ENCODE results near the gene DNAH1.

DNAH1 gene

GRCh38 chr3:52345521-52346109 lies 29.5 kb downstream of the DNAH1 start:
- Histone ChIP-seq H3K36me3 (ENCODE audit: insufficient read depth, low read length) (no peaks in the 10 kb centered on the region), H3K27me3 (ENCODE audit: insufficient read depth, low read length) (no peaks in the 10 kb centered on the region), H3K9me3 (ENCODE audit: low read length) (no peaks in the 10 kb centered on the region), H3K4me3 (ENCODE audit: low read length) (no peak overlapping the region), H3K4me1 (ENCODE audit: insufficient read depth, low read length) (no peaks in the 10 kb centered on the region), H2AFZ (ENCODE audit: low read depth, low read length) (no peak overlapping the region)

- Histone ChIP-seq H3K36me3 (ENCODE audit: insufficient read depth, low read length) (no peaks in the 10 kb centered on the region), H3K9me3 (ENCODE audit: low read length) (no peaks in the 10 kb centered on the region), H2AFZ (ENCODE audit: low read depth, low read length) (no peak overlapping the region), H3K27me3 (ENCODE audit: insufficient read depth, low read length) (no peaks in the 10 kb centered on the region), H3K4me1 (ENCODE audit: insufficient read depth, low read length) (no peaks in the 10 kb centered on the region), H3K4me3 (ENCODE audit: low read length) (no peak overlapping the region)
Measured at GRCh38 chr3:52346623-52347530, 30.8 kb downstream of the DNAH1 start.

- H3K4me1 ChIP-seq (ENCODE audit: insufficient read depth, low read length) = no peaks in the 10 kb centered on the region
- H3K4me3 ChIP-seq (ENCODE audit: low read length) = no peak overlapping the region
- H3K27me3 ChIP-seq (ENCODE audit: insufficient read depth, low read length) = no peaks in the 10 kb centered on the region
- H2AFZ ChIP-seq (ENCODE audit: low read depth, low read length) = no peak overlapping the region
- H3K9me3 ChIP-seq (ENCODE audit: low read length) = no peaks in the 10 kb centered on the region
- H3K36me3 ChIP-seq (ENCODE audit: insufficient read depth, low read length) = no peaks in the 10 kb centered on the region
Measured at GRCh38 chr3:52347716-52348635, 31.9 kb downstream of the DNAH1 start.

GRCh38 chr3:52349131-52349530 lies 33.0 kb downstream of the DNAH1 start:
- Histone ChIP-seq H2AFZ (ENCODE audit: low read depth, low read length) (no peak overlapping the region), H3K4me1 (ENCODE audit: insufficient read depth, low read length) (no peaks in the 10 kb centered on the region), H3K9me3 (ENCODE audit: low read length) (no peaks in the 10 kb centered on the region), H3K36me3 (ENCODE audit: insufficient read depth, low read length) (peaks cover 2% of the 10 kb centered on the region), H3K27me3 (ENCODE audit: insufficient read depth, low read length) (no peaks in the 10 kb centered on the region), H3K4me3 (ENCODE audit: low read length) (no peak overlapping the region)

GRCh38 chr3:52349611-52350395 lies 33.7 kb downstream of the DNAH1 start:
- Histone ChIP-seq H2AFZ (ENCODE audit: low read depth, low read length) (no peak overlapping the region), H3K27me3 (ENCODE audit: insufficient read depth, low read length) (no peaks in the 10 kb centered on the region), H3K4me3 (ENCODE audit: low read length) (no peak overlapping the region), H3K9me3 (ENCODE audit: low read length) (no peaks in the 10 kb centered on the region), H3K36me3 (ENCODE audit: insufficient read depth, low read length) (peaks cover 2% of the 10 kb centered on the region), H3K4me1 (ENCODE audit: insufficient read depth, low read length) (no peaks in the 10 kb centered on the region)

- Histone ChIP-seq H3K4me3 (ENCODE audit: low read length) (no peak overlapping the region), H3K36me3 (ENCODE audit: insufficient read depth, low read length) (peaks cover 2% of the 10 kb centered on the region), H3K9me3 (ENCODE audit: low read length) (no peaks in the 10 kb centered on the region), H3K27me3 (ENCODE audit: insufficient read depth, low read length) (no peaks in the 10 kb centered on the region), H2AFZ (ENCODE audit: low read depth, low read length) (no peak overlapping the region), H3K4me1 (ENCODE audit: insufficient read depth, low read length) (no peaks in the 10 kb centered on the region)
Measured at GRCh38 chr3:52350416-52350815, 34.3 kb downstream of the DNAH1 start.

- Histone ChIP-seq H3K27me3 (ENCODE audit: insufficient read depth, low read length) (no peaks in the 10 kb centered on the region), H2AFZ (ENCODE audit: low read depth, low read length) (no peak overlapping the region)
Measured at GRCh38 chr3:52350981-52351761, 35.1 kb downstream of the DNAH1 start.

GRCh38 chr3:52351762-52352368 lies 35.7 kb downstream of the DNAH1 start:
- Histone ChIP-seq H3K27me3 (ENCODE audit: insufficient read depth, low read length) (no peaks in the 10 kb centered on the region), H2AFZ (ENCODE audit: low read depth, low read length) (no peak overlapping the region), H3K4me1 (ENCODE audit: insufficient read depth, low read length) (no peaks in the 10 kb centered on the region), H3K4me3 (ENCODE audit: low read length) (no peak overlapping the region), H3K9me3 (ENCODE audit: low read length) (no peaks in the 10 kb centered on the region), H3K36me3 (ENCODE audit: insufficient read depth, low read length) (peaks cover 2% of the 10 kb centered on the region)

More at GRCh38 chr3:52350981-52351761, 35.1 kb downstream of the DNAH1 start:
- Histone ChIP-seq H3K36me3 (ENCODE audit: insufficient read depth, low read length) (peaks cover 2% of the 10 kb centered on the region), H3K4me3 (ENCODE audit: low read length) (no peak overlapping the region), H3K4me1 (ENCODE audit: insufficient read depth, low read length) (no peaks in the 10 kb centered on the region), H3K9me3 (ENCODE audit: low read length) (no peaks in the 10 kb centered on the region)

GRCh38 chr3:52352566-52352965 lies 36.4 kb downstream of the DNAH1 start:
- H3K36me3 ChIP-seq (ENCODE audit: insufficient read depth, low read length) = peaks cover 2% of the 10 kb centered on the region

GRCh38 chr3:52353291-52353855 lies 37.3 kb downstream of the DNAH1 start:
- peaks cover 2% of the 10 kb centered on the region for H3K36me3 ChIP-seq (ENCODE audit: insufficient read depth, low read length)
- H2AFZ ChIP-seq (ENCODE audit: low read depth, low read length) = no peak overlapping the region
- H3K4me1 ChIP-seq (ENCODE audit: insufficient read depth, low read length) = no peaks in the 10 kb centered on the region
- no peaks in the 10 kb centered on the region for H3K9me3 ChIP-seq (ENCODE audit: low read length)
- no peak overlapping the region for H3K4me3 ChIP-seq (ENCODE audit: low read length)
- no peaks in the 10 kb centered on the region for H3K27me3 ChIP-seq (ENCODE audit: insufficient read depth, low read length)

More at GRCh38 chr3:52352566-52352965, 36.4 kb downstream of the DNAH1 start:
- H3K9me3 ChIP-seq (ENCODE audit: low read length) = no peaks in the 10 kb centered on the region
- H2AFZ ChIP-seq (ENCODE audit: low read depth, low read length) = no peak overlapping the region
- H3K4me3 ChIP-seq (ENCODE audit: low read length) = no peak overlapping the region
- H3K4me1 ChIP-seq (ENCODE audit: insufficient read depth, low read length) = no peaks in the 10 kb centered on the region
- H3K27me3 ChIP-seq (ENCODE audit: insufficient read depth, low read length) = no peaks in the 10 kb centered on the region

- no peaks in the 10 kb centered on the region for H3K4me1 ChIP-seq (ENCODE audit: insufficient read depth, low read length)
- H3K4me3 ChIP-seq (ENCODE audit: low read length) = no peak overlapping the region
- H3K27me3 ChIP-seq (ENCODE audit: insufficient read depth, low read length) = no peaks in the 10 kb centered on the region
- no peak overlapping the region for H2AFZ ChIP-seq (ENCODE audit: low read depth, low read length)
- no peaks in the 10 kb centered on the region for H3K9me3 ChIP-seq (ENCODE audit: low read length)
- peaks cover 2% of the 10 kb centered on the region for H3K36me3 ChIP-seq (ENCODE audit: insufficient read depth, low read length)
Measured at GRCh38 chr3:52354676-52355075, 38.6 kb downstream of the DNAH1 start.

All from neuron (in vitro differentiated cells).